ENCODE data around the gene TBC1D8.

Gene TBC1D8

DNA sequence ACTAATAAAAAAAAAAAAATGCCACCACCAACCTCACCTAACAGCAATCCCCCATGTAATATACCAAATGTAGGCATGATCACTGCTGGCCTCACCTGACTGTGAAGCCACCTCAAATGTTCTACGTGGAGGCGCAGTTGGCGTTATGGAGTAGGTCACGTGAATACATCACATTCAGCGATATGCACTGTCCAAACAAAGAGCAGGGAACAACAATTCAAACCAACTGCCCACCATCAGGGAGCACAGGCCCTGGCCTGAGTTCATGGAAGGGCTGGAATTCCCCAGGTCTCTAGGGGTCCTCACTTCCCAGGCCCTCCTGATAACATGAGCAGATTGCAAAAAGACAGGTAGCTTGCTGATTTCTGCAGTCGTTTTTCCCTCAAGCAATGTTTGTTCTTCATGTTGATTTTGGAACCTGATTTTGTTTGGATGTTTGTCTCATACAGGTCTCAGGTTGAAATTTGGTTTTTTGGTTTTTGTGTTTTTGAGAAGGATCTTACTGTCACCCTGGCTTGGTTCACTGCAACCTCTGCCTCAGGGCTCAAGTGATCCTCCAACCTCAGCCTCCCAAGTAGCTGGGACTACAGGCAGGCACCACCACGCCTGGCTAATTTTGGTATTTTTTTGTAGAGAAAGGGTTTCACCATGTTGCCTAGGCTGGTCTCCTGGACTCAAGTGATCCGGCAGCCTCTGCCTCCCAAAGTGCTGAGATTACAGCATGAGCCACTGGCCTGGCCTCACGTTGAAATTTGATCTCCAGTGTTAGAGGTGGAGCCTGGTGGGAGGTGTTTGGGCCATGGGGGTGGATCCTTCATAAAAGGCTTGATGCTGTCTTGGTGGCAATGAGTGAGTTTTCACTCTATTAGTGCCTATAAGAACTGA lies 15.5 kb downstream of the TBC1D8 start:
- DNase-seq (ENCODE audit: low spot score), result no peak

DNA sequence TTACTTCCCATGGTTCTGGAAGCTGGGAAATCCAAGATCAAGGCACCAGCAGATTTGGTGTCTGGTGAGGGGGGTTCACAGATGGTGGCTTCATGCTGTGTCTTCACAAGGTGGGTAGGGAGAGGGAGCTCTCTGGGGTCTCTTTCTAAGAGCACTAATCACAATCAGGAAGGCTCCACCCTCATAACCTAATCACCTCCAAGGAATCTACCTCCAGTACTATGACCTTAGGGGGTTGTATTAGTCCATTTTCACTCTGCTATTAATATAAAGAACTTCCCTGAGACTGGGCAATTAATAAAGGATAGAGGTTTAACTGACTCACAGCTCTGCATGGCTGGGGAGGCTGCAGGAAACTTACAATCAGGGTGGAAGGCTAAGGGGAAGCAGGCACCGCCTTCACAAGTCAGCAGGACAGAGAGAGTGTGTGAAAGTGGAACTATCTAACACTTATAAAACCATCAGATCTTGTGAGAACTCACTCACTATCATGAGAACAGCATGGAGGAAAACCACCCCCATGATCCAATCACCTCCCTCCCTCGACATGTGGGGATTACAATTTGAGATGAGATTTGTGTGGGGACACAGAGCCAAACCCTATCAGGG lies 17.6 kb downstream of the TBC1D8 start:
- DNase-seq (ENCODE audit: low spot score), result no peak

DNA sequence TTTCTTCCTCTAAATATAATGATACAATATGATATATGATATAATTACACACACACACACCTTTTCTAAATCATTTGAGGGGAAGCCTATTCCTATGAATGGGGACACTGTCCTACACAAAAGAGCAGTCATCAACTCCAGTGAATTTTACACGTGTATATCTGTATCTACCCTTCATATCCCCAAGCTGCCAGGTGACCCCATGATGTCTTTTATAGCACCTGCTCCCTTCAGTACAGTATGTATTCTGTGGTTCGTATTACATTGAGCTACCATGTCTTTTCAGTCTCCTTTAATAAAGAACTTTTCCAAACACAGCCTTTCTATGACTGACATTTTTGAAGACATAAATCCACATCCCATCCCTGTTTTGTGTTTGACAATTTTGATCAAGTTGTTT lies 19.0 kb downstream of the TBC1D8 start:
- DNase-seq (ENCODE audit: low spot score), result no peak

DNA sequence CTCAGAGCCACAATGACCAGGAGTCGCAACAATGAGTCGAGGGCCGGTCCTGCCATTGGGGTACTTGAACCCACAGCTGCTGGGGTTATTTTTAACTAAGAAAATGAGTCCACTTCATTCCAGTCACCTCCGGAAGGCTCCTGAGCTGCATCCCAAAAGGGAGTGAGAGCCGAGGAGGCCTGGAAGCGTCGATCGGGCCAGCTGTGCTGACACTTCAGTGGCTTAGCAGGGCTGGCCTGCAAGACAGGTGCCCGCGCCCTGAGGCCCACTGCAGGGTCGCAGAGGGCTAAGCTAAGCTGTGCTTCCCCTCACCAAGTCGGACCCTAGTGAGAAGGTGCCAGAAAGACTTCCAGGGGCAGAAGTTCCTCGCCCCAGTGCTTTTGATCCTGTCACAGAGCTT lies 21.1 kb downstream of the TBC1D8 start:
- DNase-seq (ENCODE audit: low spot score), result no peak

DNA sequence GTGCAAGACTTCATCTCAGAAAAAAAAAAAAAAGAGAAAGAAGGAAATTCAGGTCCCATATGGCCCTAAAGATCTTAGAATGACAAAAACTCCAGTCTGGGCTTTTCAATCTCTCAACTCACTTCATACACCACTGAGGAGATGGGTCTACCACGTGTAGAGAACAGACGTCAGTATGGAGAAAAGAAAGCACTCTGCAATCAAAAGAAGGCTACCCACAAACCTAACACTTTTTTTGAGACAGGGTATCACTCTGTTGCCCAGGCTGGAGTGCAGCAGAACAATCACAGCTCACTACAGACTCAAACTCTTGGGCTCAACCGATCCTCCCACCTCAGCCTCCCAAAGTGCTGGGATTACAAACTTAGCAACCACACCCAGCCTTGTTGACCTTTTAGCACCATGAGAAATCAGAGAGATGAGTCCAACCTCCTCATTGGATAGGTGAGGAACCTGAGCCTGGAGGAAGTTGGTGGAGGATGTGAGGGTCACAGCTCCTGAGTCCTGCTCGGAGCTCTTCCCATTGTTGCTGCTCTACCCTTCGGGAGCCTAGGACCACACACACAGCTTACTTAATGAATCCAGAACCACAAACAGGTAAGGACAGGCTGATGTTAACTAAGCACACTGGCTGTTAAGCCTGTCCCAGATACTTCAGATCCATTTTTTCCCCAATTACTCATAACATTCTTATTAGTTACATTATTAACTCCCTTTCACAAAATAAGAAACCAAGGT lies 23.7 kb downstream of the TBC1D8 start:
- DNase-seq (ENCODE audit: low spot score), result no peak

DNA sequence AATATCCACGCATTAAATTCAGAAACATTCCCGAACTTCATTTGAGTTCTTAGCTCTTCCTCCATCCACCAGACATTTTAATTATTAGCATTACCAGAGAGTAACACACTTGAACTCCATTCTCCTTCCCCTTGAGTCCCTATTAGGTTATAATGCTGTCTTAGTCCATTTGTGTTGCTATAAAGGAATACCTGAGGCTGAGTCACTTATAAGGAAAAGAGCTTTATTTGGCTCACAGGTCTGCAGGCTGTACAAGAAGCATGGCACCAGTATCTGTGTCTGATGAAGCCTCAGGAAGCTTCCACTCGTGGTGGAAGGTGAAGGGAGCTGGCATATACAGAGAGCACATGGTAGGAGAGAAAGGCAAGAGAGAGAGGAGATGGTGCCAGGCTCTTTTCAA lies 25.4 kb downstream of the TBC1D8 start:
- DNase-seq (ENCODE audit: low spot score), result no peak

DNA sequence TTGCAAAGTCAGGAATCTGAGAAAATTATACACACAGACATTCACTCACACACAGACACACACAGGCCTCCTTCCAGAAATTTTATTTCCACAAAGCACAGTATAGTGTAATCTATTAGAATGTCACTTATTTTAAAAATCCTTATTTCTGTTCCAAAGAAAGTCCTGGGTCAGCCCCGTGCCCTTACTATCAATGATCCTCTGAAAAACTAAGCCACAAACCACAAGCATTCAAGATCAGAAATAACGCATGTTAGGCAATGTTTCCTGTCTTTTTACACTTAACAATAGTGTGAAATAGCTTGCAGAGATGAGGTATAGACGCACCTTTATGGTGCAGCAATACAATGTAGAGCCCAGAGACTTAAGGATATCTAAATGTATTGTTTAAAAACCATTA lies 25.8 kb downstream of the TBC1D8 start:
- DNase-seq (ENCODE audit: low spot score), result no peak

DNA sequence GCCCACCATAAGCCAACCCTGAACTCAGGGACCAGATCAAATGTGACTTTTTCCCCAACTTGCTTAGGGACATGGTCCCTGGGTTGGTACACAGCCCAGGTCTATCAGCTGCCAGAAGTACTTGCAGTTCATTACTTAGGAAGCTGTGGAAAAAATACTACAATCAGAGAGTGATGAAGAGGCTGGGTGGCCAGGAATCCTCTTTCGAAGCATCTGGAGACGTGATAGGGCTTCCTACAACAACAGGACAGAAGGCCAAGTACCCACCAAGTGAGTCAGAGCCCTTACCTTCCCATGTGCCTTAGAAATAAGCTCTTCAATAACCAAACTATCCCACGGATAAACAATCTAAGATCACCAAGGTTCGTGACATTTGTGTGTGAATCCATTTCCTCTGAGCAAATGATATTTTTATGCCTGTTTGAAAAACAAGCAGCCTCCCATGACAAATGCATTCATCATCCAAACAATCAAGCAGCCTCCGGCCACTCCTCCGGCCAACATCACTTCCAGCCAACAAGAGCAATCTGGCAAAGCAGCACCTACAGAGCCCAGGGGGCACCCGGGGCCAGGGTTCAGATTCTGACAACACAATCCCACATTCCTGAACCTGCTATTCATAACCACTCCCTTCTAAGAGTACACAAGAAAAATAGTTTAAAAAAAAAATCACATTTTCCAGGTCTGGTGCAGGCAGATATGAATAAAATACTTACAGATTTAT lies 26.4 kb downstream of the TBC1D8 start:
- no peak for DNase-seq (ENCODE audit: low spot score)

DNA sequence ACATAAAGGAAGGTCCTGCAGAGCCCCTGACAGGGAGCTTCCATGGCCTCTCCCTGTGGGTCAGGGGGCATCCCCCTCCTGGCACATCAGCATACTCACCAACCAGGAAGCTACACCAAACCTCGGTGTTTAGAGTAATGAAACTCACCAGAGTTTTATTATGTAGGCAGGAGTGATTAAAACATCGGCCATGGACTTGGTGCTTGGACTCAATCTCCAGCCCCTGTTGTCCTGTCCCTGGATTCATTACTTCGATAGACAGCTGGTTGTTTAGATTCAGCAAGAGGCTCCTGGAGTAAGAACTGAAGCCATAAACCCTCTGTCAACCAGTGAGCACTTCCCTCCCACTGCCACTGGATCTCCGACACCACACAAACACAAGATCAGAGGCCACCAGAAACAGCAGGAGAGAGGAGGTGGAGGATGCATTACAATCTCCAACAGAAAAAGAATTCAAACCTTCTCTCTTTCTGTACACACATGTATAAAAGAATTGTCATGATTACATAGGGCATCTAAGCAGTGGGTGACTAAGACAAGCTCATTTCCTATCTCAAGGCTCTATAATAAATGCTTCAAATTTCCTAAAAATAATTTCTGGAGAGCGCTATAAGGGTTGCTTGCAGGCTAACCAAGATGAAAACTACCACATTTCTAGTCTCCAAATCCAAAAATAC lies 27.2 kb downstream of the TBC1D8 start:
- DNase-seq (ENCODE audit: low spot score), result no peak

DNA sequence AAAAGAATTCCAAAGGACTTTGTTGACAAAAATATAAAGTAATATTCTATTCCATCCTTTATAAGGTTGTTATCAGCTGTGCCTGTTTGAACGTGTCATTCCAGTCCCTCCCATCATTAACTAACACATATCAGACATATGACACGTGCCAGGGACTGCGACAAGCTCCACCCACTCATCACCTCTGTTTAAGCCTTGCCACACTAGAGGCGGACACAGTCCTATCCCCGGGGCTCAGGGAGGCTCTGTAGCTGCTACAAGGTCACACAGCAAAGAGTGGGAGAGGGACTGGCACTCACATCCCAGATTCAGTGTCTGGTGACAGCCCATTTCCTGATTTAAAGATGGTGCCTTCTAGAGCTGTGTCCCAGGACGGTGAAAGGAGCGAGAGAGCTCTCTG lies 30.0 kb downstream of the TBC1D8 start:
- no peak for DNase-seq (ENCODE audit: low spot score)

DNA sequence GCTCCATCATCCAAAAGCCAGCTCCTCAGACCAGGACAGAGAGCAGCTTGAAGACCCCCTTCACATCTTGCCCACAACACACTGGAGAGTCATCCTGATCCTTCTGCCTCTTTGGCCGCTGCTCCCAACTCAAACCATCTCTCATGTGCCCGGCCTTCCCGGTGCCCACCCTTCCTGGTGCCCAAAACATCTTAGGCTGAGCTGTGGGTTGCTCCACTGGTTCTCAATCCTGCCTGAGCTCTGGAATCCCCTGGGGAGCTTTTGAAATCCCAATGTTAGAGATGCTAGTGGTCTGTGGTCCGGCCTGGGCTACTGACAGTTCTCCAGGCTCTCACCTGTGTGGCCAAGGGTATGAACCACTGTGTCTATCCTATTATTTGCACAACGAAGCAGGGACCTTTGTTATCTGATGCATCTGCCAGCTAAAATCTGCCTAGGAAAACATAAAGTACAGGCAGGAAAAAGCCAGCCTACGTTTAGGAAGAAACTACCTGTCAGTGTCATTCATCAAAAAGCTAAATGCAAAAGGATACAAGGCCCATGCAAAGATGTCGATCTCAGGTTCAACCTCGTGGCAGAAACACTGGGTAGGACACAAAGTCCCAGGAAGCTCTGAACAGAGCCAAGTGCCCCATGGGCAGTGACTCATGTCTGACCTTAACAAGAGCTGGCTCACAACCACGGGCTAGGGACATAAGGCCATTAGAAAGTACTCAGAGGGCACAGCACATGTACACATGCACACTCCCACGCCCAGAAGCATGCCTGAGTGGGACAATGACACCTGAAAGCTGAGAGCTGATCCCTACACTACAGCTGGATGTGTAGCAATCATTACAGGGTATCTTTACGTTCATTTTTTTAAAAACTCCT lies 30.8 kb downstream of the TBC1D8 start:
- DNase-seq (ENCODE audit: low spot score), result no peak

DNA sequence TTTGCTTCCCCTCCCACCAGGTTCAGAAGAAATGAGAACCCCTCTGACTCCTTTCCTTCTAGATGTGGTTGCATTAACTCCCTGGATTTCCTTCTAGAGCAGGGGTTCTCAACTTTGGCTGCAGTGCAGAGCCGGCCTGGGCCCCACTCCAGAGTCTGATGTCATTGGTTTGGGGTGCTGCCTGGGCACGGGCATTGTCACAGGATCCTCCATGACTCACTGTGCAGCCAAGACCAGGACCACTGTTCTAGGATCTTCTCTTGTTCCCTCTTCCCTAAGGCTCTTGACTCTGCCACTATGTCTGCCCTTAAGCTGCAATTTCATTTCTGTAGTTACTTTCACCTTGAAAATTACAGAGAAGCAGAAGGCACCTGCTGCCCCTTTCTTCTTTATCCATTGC lies 31.8 kb downstream of the TBC1D8 start:
- no peak for DNase-seq (ENCODE audit: low spot score)

DNA sequence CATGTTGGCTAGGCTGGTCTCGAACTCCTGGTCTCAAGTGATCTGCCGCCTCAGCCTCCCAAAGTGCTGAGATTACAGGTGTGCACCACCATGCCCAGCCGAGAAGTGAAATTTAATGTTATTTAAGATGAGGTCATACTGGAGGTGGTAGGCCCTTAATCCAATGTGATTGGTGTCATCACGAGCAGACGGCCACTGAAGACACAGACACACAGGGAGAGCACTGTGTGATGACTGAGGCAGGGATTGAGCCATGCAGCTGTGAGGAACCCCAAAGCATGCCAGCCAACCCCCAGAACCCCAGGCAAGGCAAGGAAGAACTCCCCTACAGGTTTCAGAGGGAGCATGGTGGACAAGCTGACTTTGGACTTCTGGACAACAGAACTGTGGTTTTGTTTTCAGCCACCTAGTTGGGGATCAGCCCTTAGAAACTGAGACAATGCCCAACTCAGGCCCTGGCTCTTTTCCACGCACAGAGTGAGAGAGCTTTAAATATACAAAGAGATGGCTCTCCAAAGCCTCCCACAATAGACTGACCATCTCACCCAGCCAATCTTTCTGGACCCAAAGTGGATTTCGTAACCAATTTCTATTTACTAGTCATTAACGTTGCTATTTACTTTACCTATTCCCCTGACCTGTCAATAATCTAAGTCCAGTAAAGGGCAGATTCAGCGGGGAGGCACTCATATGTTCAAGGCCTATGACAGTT lies 34.2 kb downstream of the TBC1D8 start:
- no peak for DNase-seq (ENCODE audit: low spot score)

DNA sequence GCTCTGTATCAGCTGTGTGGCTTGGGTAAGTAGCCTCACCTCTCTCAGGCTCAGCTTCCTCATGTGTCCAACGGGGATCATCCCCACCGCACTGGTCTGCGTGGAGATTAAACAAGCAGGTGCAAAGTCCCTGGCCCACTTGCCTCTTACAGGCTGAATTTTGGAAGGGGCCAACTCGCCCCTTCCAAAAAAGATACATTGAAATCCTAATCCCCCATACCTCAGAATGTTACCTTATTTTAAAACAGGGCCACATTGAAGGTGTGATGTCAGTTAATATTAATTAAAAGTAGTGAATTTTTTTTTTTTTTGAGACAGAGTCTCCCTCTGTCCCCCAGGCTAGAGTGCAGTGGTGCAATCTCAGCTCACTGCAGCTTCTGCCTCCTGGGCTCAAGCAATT lies 34.8 kb downstream of the TBC1D8 start:
- DNase-seq (ENCODE audit: low spot score), result no peak

DNA sequence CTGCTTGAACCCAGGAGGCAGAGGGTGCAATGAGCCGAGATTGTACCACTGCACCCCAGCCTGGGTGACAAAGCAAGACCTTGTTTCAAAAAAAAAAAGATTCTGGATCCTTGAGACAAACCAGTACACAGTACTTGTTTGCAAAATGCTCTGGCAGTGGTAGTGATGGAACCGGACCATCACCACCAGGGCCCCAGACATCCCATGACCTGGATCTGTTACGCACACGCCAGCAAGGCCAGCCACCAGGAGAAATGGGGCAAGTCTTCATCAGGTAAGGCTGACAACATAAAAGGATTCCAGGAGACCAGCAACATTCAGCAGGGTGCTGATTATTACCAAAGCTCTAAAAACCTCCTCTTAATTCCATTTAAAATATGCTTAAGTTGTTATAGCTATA lies 35.5 kb downstream of the TBC1D8 start:
- no peak for DNase-seq (ENCODE audit: low spot score)

DNA sequence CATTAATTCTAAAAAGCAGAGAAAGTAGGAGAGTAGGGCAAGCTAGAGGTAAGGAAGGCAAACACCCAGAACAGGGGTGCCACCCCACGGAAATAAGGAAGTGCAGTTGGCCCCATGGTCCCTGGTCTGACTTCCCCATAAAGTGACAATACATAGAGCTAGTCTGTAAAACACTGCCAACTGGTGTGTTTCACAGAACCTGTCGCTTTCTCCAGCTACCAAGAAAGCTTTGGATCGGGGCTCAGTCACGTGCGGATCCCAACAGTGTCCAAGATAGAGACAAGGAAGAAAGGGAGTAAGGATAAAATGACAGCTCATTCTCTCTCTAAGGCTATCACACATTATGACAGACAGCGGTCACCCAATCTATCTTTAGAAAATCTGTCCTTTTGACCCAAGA lies 36.4 kb downstream of the TBC1D8 start:
- DNase-seq (ENCODE audit: low spot score), result no peak

DNA sequence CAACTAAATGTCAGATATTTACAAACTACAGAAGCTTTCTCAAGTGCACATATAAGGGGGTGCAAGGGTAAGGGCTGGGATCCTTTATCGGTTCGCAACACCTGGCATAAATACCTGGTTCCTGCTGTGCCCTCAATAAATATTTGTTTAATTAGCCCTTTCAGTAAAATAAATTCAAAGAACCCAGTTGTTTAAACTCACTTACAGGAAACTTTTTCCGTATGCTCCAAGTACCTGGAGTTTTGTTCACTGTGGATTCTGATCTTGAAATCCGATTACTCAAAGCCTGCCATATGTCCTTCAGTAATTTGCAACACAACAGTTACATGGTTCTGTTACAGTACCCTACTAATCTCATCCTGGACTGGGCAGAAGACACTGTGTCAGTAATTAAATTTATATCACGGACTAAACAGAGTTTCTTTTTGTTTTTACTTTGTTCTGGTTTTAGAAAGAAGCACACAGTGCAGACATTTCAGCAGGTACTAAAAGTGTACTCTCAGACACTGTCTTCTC lies 36.9 kb downstream of the TBC1D8 start:
- no peak for DNase-seq (ENCODE audit: low spot score)

DNA sequence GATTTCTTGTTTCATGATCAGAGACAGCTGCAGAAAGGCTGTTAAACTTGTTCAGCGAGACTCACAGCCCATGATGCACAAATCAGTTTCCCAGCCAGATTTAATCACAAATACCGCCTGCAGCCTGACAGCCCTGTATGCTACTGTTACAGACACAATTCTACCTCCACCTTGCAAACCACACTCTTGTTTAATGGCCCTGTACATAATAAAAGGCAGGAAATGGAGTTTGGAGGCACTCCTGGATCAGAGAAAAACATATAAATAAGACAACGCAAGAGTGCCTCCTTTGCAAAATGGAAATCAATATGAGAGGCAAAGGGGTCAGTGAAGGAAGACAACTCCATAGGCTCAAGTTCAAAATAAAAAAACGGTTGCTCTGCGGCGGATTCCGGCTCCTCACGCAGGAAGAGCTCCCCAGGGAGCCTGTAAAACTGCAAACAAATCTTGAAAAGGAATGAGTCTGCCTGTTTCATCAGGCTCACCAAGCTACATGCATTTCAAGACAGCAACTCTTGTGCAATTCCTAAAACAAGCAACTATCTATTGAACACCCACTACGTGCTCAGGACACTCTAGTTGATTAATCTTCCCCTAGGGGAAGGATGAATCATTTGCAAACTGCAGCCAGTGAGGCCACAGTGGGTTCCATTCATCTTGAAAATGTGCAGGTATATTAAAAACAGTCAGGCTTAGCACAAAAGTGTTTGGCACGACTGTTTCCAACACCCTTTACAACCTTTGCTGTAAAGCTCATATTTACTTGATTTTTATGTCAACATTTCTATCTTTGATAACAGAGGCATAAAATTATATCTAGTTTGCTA lies 37.5 kb downstream of the TBC1D8 start:
- no peak for DNase-seq (ENCODE audit: low spot score)

DNA sequence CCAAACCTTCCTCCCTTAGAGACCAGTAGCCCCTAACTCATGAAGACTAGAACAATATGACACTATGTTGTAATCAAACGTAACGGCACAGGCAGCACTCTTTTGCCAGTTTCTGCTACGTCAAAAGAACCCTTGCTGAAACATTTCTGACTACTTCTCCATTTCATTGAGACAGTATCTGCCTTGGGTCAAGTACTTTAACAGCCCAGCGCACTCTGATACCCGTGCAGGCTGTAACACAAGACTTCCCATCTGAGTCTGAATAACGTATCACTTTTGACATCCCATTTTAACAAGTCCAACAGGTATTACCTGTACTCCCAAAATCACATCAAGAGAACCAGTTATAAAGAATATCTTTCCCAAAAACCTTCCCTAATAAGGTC lies 38.4 kb downstream of the TBC1D8 start:
- DNase-seq (ENCODE audit: low spot score), result no peak
